CD4-positive, alpha-beta T cell (primary cell): ENCODE data around the gene SCD5. TPM values are rescaled to one million over a fixed set of nuclear protein-coding genes. Genes with fewer than 3 reads are reported as not detected.

ENCODE experiments used
- ATAC-seq: fragments of 200-7000 bp; cut with Tn5 transposase; one replicate; pipeline ENCODE4 v1.10.0; 2022; ENCODE audit warnings: mild to moderate bottlenecking; ENCODE audit not compliant: poor library complexity
- CTCF ChIA-PET: fragments of 350-600 bp; sonication (Branson Sonifier 250); formaldehyde crosslinking; loops from one replicate; lab custom pipeline; 2021; ENCODE audit warnings: antibody characterized with exemption, inconsistent platforms; lab: Charles Lee
- POLR2A ChIA-PET: fragments of 350-600 bp; sonication (Branson Sonifier 250); formaldehyde crosslinking; loops from one replicate; lab custom pipeline; 2021; ENCODE audit warnings: antibody characterized with exemption, inconsistent platforms; lab: Charles Lee
- DNase-seq, 14 experiments: peaks; one replicate each; pipeline ENCODE4 v3.0.0-alpha.2; 2013 to 2020; ENCODE audit warnings: mixed read lengths in 2 of 14
- H3K27ac ChIP-seq, 2 donors: one replicate each; pipeline versions ENCODE4 v1.5.1 to v1.7.0; 2013; ENCODE audit warnings: low read length in 2 of 2, low read depth in 1 of 2, mild to moderate bottlenecking in 1 of 2
- H3K27me3 ChIP-seq, 2 experiments: 1 replicate in 1 of 2; 2 replicates in 1 of 2; pipeline versions ENCODE4 v1.6.1 to v1.7.0; 2013; ENCODE audit warnings: low read length in 2 of 2, control low read depth in 1 of 2, mild to moderate bottlenecking in 1 of 2, moderate library complexity in 1 of 2; ENCODE audit not compliant: insufficient read depth in 2 of 2, control insufficient read depth in 1 of 2
- H3K36me3 ChIP-seq: one replicate; pipeline ENCODE4 v1.6.1; 2013; ENCODE audit warnings: low read length, control low read depth; ENCODE audit not compliant: insufficient read depth
- H3K4me1 ChIP-seq: one replicate; pipeline ENCODE4 v1.6.1; 2013; ENCODE audit warnings: low read length, control low read depth; ENCODE audit not compliant: insufficient read depth
- H3K4me3 ChIP-seq: one replicate; pipeline ENCODE4 v1.5.1; 2013; ENCODE audit warnings: mild to moderate bottlenecking, low read length, moderate library complexity
- H3K9me3 ChIP-seq, 2 experiments: 1 replicate in 1 of 2; 2 replicates in 1 of 2; pipeline versions ENCODE4 v1.6.1 to v1.7.0; 2013; ENCODE audit warnings: low read length in 2 of 2, mild to moderate bottlenecking in 2 of 2, control low read depth in 1 of 2, moderate library complexity in 1 of 2; ENCODE audit not compliant: control insufficient read depth in 1 of 2, insufficient read depth in 1 of 2
- H3K27ac Mint-ChIP-seq: one replicate; pipeline ENCODE4 v1.8.0; 2020; ENCODE audit warnings: mixed read lengths
- H3K27me3 Mint-ChIP-seq: one replicate; pipeline ENCODE4 v1.8.0; 2021; ENCODE audit warnings: mixed read lengths
- H3K36me3 Mint-ChIP-seq: one replicate; pipeline ENCODE4 v1.8.0; 2021; ENCODE audit warnings: low read depth, mixed read lengths
- H3K4me1 Mint-ChIP-seq: one replicate; pipeline ENCODE4 v1.8.0; 2021; ENCODE audit warnings: low read depth, mixed read lengths
- H3K4me3 Mint-ChIP-seq: one replicate; pipeline ENCODE4 v1.8.0; 2020; ENCODE audit warnings: mild to moderate bottlenecking, mixed read lengths
- H3K9me3 Mint-ChIP-seq: one replicate; pipeline ENCODE4 v1.8.0; 2020; ENCODE audit warnings: mixed read lengths
- CTCF ChIP-seq: fragments of 200-600 bp; IDR thresholded peaks from one replicate; pipeline ENCODE4 v1.8.0; 2022; ENCODE audit warnings: antibody characterized with exemption, mild to moderate bottlenecking
- intact Hi-C, 2 experiments: fragments of 100-400 bp; cut with DNase I in 1 of 2; cut with micrococcal nuclease in 1 of 2; formaldehyde crosslinking; loops; one replicate each; pipeline versions ENCODE4 v1.15.1 to v1.9.0; 2023 to 2025; cut with DNase I, micrococcal nuclease
- total RNA-seq, 174 experiments: library from RNA in 2 of 174; stranded (reverse) in 2 of 174; gene quantifications; one replicate each; pipeline ENCODE4 v1.2.3 and lab custom pipeline; 2021 to 2026

SCD5 gene
- total RNA-seq, 2 experiments from 2014 or later, result 0.14 to 0.25 TPM

DNA sequence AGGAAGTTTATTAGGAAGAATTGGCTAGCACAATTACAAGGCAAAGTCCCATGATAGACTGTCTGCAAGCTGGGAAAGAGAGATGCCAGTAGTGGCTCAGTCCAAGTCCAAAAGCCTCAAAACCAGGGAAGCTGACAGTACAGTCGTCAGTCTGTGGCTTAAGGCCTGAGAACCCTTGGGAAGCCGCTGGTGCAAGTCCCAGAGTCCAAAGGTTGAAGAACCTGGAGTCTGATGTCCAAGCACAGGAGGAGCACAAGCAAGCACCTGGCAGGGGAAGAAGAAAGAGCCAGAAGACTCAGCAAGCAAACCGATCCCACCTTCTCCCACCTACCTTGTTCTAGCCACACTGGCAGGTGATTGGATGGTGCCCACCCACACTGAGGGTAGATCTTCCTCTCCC, 185.5 kb downstream of the SCD5 start:
- H3K36me3 Mint-ChIP-seq, result no peaks in the 10 kb centered on the region
- no peak for DNase-seq
- no peak for ATAC-seq
- no peak overlapping the region for H3K4me3 ChIP-seq
- H3K27ac Mint-ChIP-seq, result no peak overlapping the region
- H3K4me1 Mint-ChIP-seq, result no peaks in the 10 kb centered on the region
- no peak for TF ChIP-seq CTCF
- no peaks in the 10 kb centered on the region for H3K4me1 ChIP-seq
- no peaks in the 10 kb centered on the region for H3K27me3 Mint-ChIP-seq
- H3K27ac ChIP-seq, result no peak overlapping the region
- H3K4me3 Mint-ChIP-seq, result no peak overlapping the region
- H3K9me3 ChIP-seq, result no peaks in the 10 kb centered on the region
- no peaks in the 10 kb centered on the region for H3K36me3 ChIP-seq
- ChIA-PET POLR2A (no interaction called here), CTCF (no interaction called here)
- intact Hi-C loops, result no loop called here
- H3K9me3 Mint-ChIP-seq, result no peaks in the 10 kb centered on the region
- H3K27me3 ChIP-seq, result no peaks in the 10 kb centered on the region

GRCh38 chr4:82611982-82612381, 186.6 kb downstream of the SCD5 start:
- Histone ChIP-seq H3K27me3 (no peaks in the 10 kb centered on the region), H3K9me3 (no peaks in the 10 kb centered on the region), H3K27ac (no peak overlapping the region), H3K4me3 (no peak overlapping the region), H3K36me3 (no peaks in the 10 kb centered on the region), H3K4me1 (no peaks in the 10 kb centered on the region)
- Mint-ChIP-seq H3K4me3 (no peak overlapping the region), H3K4me1 (no peaks in the 10 kb centered on the region), H3K36me3 (no peaks in the 10 kb centered on the region), H3K27ac (no peak overlapping the region), H3K27me3 (no peaks in the 10 kb centered on the region), H3K9me3 (no peaks in the 10 kb centered on the region)
- intact Hi-C loops, result no loop called here
- CTCF ChIA-PET, result no interaction called here
- no peak for ATAC-seq
- POLR2A ChIA-PET, result no interaction called here
- DNase-seq, result no peak
- no peak for TF ChIP-seq CTCF

GRCh38 chr4:82611527-82611926, 187.1 kb downstream of the SCD5 start:
- Mint-ChIP-seq H3K9me3 (no peaks in the 10 kb centered on the region), H3K4me1 (no peaks in the 10 kb centered on the region), H3K27me3 (no peaks in the 10 kb centered on the region), H3K27ac (no peak overlapping the region), H3K4me3 (no peak overlapping the region), H3K36me3 (no peaks in the 10 kb centered on the region)
- ChIA-PET POLR2A (no interaction called here), CTCF (no interaction called here)
- no peaks in the 10 kb centered on the region for H3K36me3 ChIP-seq
- H3K27me3 ChIP-seq, result no peaks in the 10 kb centered on the region
- no peak for TF ChIP-seq CTCF
- H3K9me3 ChIP-seq, result no peaks in the 10 kb centered on the region
- DNase-seq, result no peak
- ATAC-seq, result no peak
- no peak overlapping the region for H3K4me3 ChIP-seq
- no peaks in the 10 kb centered on the region for H3K4me1 ChIP-seq
- no peak overlapping the region for H3K27ac ChIP-seq
- intact Hi-C loops, result no loop called here
